ENCODE data around the gene GGCT. TPM values are rescaled to one million over a fixed set of nuclear protein-coding genes. Genes with fewer than 3 reads are reported as not detected.

GGCT gene
- total and polyA plus RNA-seq, 2 donors (not counting 3 experiments of a cell fraction or from before 2014, with no cell fraction given): 21.1 to 44.3 TPM

- ChIA-PET CTCF (interaction anchor here (3.2 kb wide), 1 partner anchor 17 kb away, joined by 12 read pairs; no protein-coding TSS in a partner anchor), POLR2A (no interaction called here)
- no peak for FAIRE-seq
- H3K4me1 ChIP-seq (ENCODE audit: control insufficient read depth, extremely low read depth, insufficient read depth, low read length): no peaks in the 10 kb centered on the region
- H3K36me3 ChIP-seq (ENCODE audit: control insufficient read depth in 2 of 2, extremely low read depth in 1 of 2, insufficient read depth in 2 of 2, low read length in 2 of 2): peaks cover 13 to 71% of the 10 kb centered on the region in 2 experiments
- intact Hi-C loops (cut with micrococcal nuclease) (no loop called here), dilution Hi-C loops (cut with MboI; ENCODE audit: extremely low pct_ligation_motif_present, low sequenced_read_pairs) (no loop called here)
- no peaks in the 10 kb centered on the region for H3K27me3 ChIP-seq (ENCODE audit: control insufficient read depth in 2 of 2, insufficient read depth in 2 of 2, low read length in 2 of 2)
- no peak overlapping the region for H3K9ac ChIP-seq (replicated peaks; ENCODE audit: extremely low read depth, insufficient read depth, low read length)
- no peak overlapping the region for H3K4me2 ChIP-seq (ENCODE audit: insufficient read depth, low read length)
- no peak overlapping the region for H3K4me3 ChIP-seq (replicated peaks in 1 of 3; ENCODE audit: insufficient read depth in 1 of 3, low read depth in 1 of 3, low read length in 3 of 3)
- no TSS peak for BruUV-seq (replicated peaks)
- H3K79me2 ChIP-seq (ENCODE audit: control insufficient read depth, insufficient read depth, low read length): no peaks in the 10 kb centered on the region
- no peak overlapping the region for H2AFZ ChIP-seq (ENCODE audit: low read depth, low read length)
- DNase-seq (ENCODE audit: low read depth, low spot score): no peak
- H3K9me1 ChIP-seq (replicated peaks; ENCODE audit: control insufficient read depth, extremely low read depth, insufficient read depth, low read length): no peaks in the 10 kb centered on the region
- no peak overlapping the region for H3K27ac ChIP-seq (ENCODE audit: insufficient read depth, low read depth, low read length)
- H3K9me3 ChIP-seq (replicated peaks; ENCODE audit: control insufficient read depth, insufficient read depth, low read length): no peaks in the 10 kb centered on the region
- TF ChIP-seq FOS (IDR thresholded peaks at IDR 0.05; ENCODE audit: borderline replicate concordance, insufficient read depth, low read length) (no peak), GATA2 (IDR thresholded peaks at IDR 0.05; ENCODE audit: insufficient read depth, insufficient read length, low read depth, low read length) (no peak), POLR2A (IDR thresholded peaks at IDR 0.05; ENCODE audit: low read depth, low read length) (no peak), MAX (IDR thresholded peaks at IDR 0.05; ENCODE audit: insufficient read depth, insufficient read length) (no peak), JUN (IDR thresholded peaks at IDR 0.05; ENCODE audit: borderline replicate concordance, insufficient read depth, insufficient read length, low read depth) (no peak), MYC (IDR thresholded peaks at IDR 0.05; ENCODE audit: low read depth, low read length) (no peak), POLR2AphosphoS5 (IDR thresholded peaks at IDR 0.05; ENCODE audit: insufficient read depth, low read depth, low read length) (no peak), EZH2 (IDR thresholded peaks at IDR 0.05; ENCODE audit: borderline replicate concordance, low read depth, low read length, severe bottlenecking) (no peak)
- TF ChIP-seq, protein P1, sequence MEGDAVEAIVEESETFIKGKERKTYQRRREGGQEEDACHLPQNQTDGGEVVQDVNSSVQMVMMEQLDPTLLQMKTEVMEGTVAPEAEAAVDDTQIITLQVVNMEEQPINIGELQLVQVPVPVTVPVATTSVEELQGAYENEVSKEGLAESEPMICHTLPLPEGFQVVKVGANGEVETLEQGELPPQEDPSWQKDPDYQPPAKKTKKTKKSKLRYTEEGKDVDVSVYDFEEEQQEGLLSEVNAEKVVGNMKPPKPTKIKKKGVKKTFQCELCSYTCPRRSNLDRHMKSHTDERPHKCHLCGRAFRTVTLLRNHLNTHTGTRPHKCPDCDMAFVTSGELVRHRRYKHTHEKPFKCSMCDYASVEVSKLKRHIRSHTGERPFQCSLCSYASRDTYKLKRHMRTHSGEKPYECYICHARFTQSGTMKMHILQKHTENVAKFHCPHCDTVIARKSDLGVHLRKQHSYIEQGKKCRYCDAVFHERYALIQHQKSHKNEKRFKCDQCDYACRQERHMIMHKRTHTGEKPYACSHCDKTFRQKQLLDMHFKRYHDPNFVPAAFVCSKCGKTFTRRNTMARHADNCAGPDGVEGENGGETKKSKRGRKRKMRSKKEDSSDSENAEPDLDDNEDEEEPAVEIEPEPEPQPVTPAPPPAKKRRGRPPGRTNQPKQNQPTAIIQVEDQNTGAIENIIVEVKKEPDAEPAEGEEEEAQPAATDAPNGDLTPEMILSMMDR (IDR thresholded peaks at IDR 0.05; ENCODE audit: extremely low read depth in 1 of 2, insufficient read depth in 1 of 2, low read depth in 1 of 2, low read length in 2 of 2): no peak
- no peaks in the 10 kb centered on the region for H4K20me1 ChIP-seq (replicated peaks; ENCODE audit: control insufficient read depth, extremely low read depth, insufficient read depth, low read length)
Measured at GRCh38 chr7:30452280-30452930, 52.2 kb downstream of the GGCT start.
